Measurements from ENCODE around the gene TSHZ2.
"Not testable (repeated sequence)": the region's sequence is repeated elsewhere in the genome, so short reads cannot be mapped to it uniquely, and the experiment has no call there.

Gene TSHZ2

GRCh38 chr20:53080969-53081871, 109.1 kb downstream of the TSHZ2 start:
- DNase-seq (ENCODE audit: extremely low read depth in 1 of 2, low read depth in 1 of 2) = no peak

DNA sequence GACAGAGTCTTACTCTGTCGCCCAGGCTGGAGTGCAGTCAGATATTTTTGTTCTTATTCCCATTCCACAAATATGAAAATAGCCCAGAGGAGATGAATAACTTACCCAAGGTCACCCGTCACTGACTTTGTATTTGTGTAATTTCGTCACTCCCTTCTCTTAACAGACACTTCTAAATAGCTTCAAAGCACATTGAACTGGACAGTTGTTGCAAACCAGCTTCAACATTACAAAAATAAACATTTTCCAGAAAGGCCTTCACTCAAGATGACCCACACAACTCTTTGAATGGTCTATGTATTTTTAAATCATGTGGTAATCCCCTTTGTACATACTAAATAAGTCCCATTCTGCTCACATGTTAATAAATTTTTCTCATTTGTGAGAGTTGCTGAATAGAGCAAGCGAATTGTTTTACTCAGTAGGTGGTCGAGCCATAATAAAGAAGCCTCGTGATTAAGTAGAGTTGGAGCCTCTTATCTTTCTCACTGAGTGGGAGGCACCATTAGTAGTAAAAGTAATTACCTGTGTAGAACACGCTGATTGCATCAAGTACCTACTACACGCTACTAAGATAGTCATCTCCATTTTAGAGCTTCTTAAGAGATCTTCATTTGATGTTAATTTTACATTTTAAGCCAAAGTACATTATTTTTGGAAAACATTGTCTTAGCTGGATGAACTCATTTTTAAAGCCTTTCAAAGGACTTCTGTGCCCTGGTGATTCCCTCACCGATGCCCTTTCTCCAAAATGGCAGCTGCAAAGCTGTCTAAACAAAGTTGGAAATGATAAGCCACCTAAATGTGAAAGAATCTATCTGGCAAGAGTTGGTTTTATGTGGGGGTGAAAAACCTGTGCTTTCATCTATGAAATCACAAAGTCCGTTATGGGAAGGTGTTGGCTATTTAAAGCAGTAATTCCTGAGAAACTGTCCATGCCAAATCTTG, 110.0 kb downstream of the TSHZ2 start:
- no peak for DNase-seq (ENCODE audit: extremely low read depth in 1 of 2, low read depth in 1 of 2)

DNA sequence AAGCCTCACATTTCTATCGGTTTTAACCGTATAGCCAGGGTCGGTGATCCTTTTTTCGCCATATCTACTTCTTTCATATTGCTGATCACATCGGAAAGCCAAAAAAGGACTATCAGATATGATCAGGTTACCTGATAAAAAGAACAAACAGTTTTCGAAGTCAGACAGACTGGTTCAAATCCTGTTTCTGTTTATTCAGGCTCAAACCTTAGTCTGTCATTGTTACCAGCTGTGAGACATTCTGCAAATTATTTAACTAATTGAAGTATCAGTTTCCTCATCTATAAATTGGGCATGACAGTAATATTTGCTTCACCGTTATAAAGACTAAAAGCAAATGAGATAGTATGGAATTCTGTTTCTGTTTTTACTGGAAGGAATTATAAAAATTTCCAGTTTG, 111.3 kb downstream of the TSHZ2 start:
- DNase-seq (ENCODE audit: extremely low read depth in 1 of 2, low read depth in 1 of 2) = no peak

DNA sequence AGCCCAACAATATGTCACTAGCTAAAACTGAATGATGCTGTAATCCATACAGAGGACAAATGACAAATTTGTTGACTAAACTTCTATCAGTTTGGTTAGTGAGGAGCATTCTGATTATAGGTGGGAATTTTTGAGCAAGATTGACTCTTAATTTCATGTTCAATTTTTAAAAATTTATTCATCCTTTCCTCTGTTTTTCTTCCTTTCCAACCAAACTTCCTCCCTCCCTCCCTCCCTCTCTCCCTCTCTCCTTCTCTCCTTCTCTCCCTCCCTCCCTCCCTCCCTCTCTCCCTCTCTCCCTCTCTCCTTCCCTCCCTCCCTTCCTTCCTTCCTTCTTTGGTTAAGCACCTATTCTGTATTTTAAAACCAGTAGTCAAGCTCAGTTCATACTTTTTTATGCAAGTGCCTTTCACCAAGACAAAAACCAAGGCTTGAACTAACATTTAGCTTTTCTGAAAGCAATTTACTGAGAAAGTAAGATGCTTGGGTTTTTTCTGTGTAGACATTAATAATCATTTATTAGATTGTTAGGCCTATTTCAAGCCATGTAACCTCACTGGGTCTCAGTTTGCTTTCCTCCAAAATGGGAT, 112.3 kb downstream of the TSHZ2 start:
- DNase-seq (ENCODE audit: extremely low read depth in 1 of 2, low read depth in 1 of 2) = no peak

DNA sequence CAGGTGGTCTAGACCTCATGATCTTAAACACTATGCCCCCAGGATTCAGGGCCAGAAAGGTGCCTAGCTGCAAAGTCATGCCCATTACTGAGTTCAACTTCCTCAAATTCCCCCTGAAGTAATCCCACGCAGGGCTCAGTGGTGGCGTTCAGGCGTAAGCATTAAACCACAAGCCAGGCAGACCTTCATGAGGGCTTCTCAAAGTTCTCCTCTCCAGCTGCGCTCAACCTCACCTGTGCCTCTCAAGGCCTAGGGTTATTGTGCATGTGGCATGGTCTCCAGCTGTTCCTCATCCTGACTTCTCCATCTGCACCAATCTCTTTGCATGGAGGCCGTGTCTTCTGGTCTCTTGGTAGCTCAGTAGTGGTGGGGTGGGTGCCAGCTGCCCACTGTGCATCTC, 113.6 kb downstream of the TSHZ2 start:
- DNase-seq (ENCODE audit: extremely low read depth in 1 of 2, low read depth in 1 of 2) = no peak

- DNase-seq (ENCODE audit: extremely low read depth in 1 of 2, low read depth in 1 of 2) = no peak
Observed at GRCh38 chr20:53087037-53087777, 115.0 kb downstream of the TSHZ2 start.

GRCh38 chr20:53088786-53089185, 116.6 kb downstream of the TSHZ2 start:
- no peak for DNase-seq (ENCODE audit: extremely low read depth in 1 of 2, low read depth in 1 of 2)

DNA sequence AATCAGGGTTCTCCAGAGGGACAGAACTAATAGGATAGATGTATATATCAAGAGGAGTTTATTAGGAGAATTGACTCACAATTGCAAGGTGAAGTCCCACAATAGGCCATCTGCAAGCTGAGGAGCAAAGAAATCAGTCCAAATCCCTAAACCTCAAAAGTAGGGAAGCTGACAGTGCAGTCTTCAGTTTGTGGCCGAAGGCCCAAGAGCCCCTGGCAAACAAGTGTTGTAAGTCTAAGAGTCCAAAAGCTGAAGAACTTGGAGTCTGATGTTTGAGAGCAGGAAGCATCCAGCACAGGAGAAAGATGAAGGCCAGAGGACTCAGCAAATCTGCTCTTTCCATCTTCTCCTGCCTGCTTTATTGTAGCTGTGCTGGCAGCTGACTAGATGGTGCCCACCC, 117.7 kb downstream of the TSHZ2 start:
- not testable (repeated sequence) for DNase-seq (ENCODE audit: extremely low read depth in 1 of 2, low read depth in 1 of 2)

DNA sequence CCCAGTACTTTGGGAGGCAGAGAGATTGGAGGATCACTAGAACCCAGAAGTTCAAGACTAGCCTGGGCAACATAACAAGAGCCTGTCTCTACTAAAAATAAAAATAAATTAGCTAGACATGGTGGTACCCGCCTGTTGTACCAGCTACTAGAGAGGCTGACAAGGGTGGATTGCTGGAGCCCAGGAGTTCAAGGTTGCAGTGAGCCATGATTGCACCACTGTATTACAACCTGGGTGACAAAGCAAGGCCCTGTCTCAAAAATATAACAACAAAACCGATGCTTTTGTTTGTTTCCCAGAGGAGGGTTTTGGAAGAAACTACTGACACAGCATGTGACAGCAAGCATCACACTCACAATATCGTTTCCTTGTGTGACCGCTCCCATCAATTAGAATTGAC, 119.6 kb downstream of the TSHZ2 start:
- no peak for DNase-seq (ENCODE audit: extremely low read depth in 1 of 2, low read depth in 1 of 2)

GRCh38 chr20:53092772-53093300, 120.7 kb downstream of the TSHZ2 start:
- no peak for DNase-seq (ENCODE audit: extremely low read depth in 1 of 2, low read depth in 1 of 2)

- DNase-seq (ENCODE audit: extremely low read depth in 1 of 2, low read depth in 1 of 2) = no peak
Observed at GRCh38 chr20:53097371-53097770, 125.2 kb downstream of the TSHZ2 start.

DNA sequence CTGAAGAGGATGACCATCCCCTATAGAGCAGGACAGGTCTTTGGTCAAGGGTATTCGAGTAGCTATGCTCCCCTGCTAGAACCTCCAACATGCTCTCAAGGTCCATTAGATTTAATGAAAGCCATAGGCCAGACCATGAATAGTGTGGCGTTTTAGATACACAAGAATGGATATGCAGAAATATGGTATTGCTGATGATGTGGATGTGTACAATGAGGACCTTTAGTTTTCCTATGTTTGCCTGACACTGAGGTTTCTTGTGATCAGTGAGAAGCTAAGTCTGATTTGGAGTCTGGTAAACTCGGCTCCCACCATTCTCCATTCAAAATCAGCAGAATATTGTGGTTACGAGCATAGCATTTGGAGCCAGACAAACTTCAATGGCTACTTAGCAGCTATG, 125.6 kb downstream of the TSHZ2 start:
- DNase-seq (ENCODE audit: extremely low read depth in 1 of 2, low read depth in 1 of 2) = no peak

- no peak for DNase-seq (ENCODE audit: extremely low read depth in 1 of 2, low read depth in 1 of 2)
Observed at GRCh38 chr20:53098621-53099020, 126.5 kb downstream of the TSHZ2 start.

- DNase-seq (ENCODE audit: extremely low read depth in 1 of 2, low read depth in 1 of 2) = no peak
Observed at GRCh38 chr20:53099856-53100255, 127.7 kb downstream of the TSHZ2 start.

DNA sequence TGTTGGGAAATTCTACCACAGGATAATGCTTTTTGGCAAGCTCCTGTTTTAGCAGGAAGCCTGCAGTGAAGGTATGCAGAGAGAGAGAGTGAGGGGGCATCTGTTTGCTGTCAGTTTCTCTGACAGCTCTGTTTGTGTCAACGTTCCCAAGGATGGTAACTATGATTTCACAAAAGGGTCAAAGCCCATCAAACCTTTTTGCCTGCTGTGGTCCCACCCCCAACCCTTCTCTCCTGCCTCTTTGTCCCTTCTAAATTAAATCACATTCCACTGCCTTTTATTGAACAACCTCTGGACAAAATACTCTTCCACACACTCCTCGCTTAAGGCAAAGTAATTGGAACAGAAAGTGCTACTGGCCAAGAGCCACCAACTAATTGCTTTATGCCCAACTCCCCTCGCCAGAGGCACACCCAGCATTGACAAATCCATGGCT, 128.3 kb downstream of the TSHZ2 start:
- DNase-seq (ENCODE audit: extremely low read depth in 1 of 2, low read depth in 1 of 2) = no peak

DNA sequence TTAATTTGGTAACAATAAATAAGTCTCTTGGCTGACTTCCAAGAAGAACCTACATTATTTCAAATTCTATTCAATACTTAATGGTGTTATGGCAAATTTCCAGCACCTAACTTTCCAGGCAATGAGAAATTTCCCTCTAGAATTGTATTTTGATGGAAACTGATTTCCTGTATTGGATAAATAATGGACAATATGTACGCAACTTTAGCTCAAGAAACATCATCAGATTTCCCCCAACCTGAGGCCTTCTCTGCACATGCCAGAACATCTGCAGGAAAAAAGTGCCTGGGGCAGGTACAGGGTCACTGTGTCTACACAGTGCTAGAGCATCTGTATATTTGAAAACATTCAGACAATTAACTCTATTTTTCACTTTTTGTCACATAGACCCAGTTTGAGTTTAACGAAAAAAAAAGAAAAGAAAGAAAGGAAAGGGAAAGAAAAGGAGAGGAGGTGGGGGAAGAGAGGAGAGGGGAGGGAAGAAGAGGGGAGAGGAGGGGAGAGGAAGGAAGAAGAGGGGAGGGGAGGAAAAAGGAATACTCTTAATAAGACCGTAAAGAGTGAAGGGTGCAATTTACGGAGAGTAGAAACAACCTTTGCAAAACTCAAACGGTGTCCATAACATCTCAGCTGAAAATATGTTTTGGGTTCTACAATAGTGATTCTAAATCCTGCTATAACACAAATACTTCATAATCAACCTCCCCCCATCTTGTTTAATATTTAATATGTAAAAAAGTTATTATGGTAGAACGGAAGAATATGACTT, 130.0 kb downstream of the TSHZ2 start:
- DNase-seq (ENCODE audit: extremely low read depth in 1 of 2, low read depth in 1 of 2) = no peak

DNA sequence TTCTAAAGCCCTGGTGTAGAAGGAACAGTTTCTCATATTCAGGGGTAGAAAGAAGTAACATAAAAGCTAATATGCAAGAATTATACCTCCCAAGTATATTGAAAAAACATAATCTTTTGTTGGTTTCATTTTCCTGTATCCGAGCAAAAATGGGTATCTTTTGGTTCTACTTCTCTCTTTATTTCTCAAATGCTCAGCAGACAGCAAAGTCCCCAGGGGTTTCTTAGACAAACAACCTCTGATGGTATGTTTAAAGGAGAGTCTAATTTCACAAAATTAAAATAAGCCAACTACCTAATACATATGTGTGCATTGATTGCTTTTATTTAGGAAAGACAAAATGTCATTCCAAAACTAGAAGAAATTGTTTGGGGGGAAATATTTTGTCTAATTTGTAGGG, 131.0 kb downstream of the TSHZ2 start:
- no peak for DNase-seq (ENCODE audit: extremely low read depth in 1 of 2, low read depth in 1 of 2)

DNA sequence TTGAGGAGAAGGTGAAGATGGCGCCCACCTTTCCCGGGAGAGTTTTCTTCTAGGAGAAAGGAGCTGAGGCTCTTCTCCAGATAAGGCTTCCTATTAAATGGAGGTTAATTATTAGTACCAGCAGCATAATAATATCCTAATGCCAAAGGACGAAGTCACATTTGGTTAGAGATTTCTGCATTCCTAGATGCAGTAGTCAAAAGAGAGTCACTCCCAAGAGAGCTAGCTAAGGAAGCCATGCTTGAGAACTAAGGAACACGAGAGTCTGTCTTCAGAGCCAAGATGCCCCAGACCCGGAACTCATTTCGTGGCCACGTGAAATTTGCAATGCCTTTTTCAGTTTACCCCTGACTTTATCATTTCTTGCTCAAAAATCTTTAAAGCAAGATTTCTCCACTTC, 132.7 kb downstream of the TSHZ2 start:
- DNase-seq (ENCODE audit: extremely low read depth in 1 of 2, low read depth in 1 of 2) = no peak

- no peak for DNase-seq (ENCODE audit: extremely low read depth in 1 of 2, low read depth in 1 of 2)
Observed at GRCh38 chr20:53116733-53117132, 144.6 kb downstream of the TSHZ2 start.

DNA sequence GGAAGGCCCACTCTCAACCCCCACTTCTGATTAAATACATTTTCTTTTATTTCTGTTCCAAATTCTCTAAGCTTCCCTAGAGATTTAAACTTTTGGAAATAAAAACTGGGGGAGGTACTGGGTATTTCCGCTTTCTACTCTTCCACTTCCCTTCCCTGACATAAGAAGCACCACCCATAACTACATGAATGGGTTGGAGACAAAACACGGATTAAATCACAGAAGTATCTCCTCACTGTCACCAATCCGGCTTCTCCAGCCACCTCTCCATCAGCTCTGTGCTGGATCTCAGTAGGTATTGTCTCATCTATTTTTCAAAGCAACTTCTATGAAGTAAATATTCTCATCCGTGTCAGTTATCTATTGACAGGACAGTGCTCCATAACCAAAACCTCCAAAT, 150.7 kb downstream of the TSHZ2 start:
- no peak for DNase-seq (ENCODE audit: extremely low read depth in 1 of 2, low read depth in 1 of 2)
